Parathyroid adenoma (tissue), 2 donors: ENCODE data around the gene WDR91.

ENCODE experiments used
- H2AFZ ChIP-seq: fragments of 300-600 bp; sonication (generic); one replicate; pipeline ENCODE4 v1.7.0; 2017; ENCODE audit warnings: antibody characterized with exemption, mild to moderate bottlenecking
- H3K27ac ChIP-seq: fragments of 300-600 bp; sonication (generic); one replicate; pipeline ENCODE4 v1.7.0; 2017
- H3K27me3 ChIP-seq: fragments of 300-600 bp; sonication (generic); one replicate; pipeline ENCODE4 v1.7.0; 2017; ENCODE audit warnings: low read length; ENCODE audit not compliant: control insufficient read depth, insufficient read depth
- H3K36me3 ChIP-seq: fragments of 300-600 bp; sonication (generic); one replicate; pipeline ENCODE4 v1.7.0; 2017; ENCODE audit warnings: low read length; ENCODE audit not compliant: control insufficient read depth, insufficient read depth
- H3K4me1 ChIP-seq: fragments of 300-600 bp; sonication (generic); one replicate; pipeline ENCODE4 v1.7.0; 2017; ENCODE audit warnings: control low read depth
- H3K4me2 ChIP-seq: fragments of 300-600 bp; sonication (generic); one replicate; pipeline ENCODE4 v1.7.0; 2017; ENCODE audit warnings: low read length
- H3K4me3 ChIP-seq: fragments of 300-600 bp; sonication (generic); one replicate; pipeline ENCODE4 v1.7.0; 2017; ENCODE audit warnings: low read depth, low read length
- H3K79me2 ChIP-seq: fragments of 300-600 bp; sonication (generic); one replicate; pipeline ENCODE4 v1.7.0; 2017; ENCODE audit warnings: control low read depth
- H3K9ac ChIP-seq: fragments of 300-600 bp; sonication (generic); one replicate; pipeline ENCODE4 v1.7.0; 2017; ENCODE audit warnings: mild to moderate bottlenecking
- H3K9me3 ChIP-seq: fragments of 300-600 bp; sonication (generic); one replicate; pipeline ENCODE4 v1.7.0; 2017; ENCODE audit warnings: low read length; ENCODE audit not compliant: control insufficient read depth
- TF ChIP-seq, protein P1 (sequence below): fragments of 300-600 bp; sonication (generic); IDR thresholded peaks from one replicate; pipeline ENCODE4 v1.7.0; 2017; ENCODE audit warnings: antibody characterized with exemption, mild to moderate bottlenecking
- donor health status: primary hyperparathyroidism.

Gene WDR91

DNA sequence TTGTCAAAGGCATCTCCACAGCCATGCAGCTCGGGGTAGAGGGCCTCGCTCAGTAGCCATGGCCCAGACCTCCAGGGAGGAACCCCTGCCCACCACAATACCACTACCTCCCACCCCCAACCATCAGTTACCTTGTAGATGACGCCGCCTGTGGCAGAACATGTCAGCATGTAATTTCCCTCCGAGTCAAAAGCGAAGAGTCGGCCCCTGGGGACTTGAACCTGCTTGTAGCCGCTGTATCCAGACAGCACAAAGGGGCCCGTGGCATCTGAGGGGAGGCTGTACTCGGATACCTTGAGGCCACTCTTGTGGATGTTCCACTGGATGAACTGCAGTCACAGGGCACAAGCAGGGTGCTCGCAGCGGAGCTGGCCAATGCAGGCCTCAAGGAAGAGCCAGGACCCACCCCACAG, 24.5 kb downstream of the WDR91 start:
- H3K9me3 ChIP-seq, result no peaks in the 10 kb centered on the region
- no peak overlapping the region for H3K4me2 ChIP-seq
- TF ChIP-seq, protein P1, sequence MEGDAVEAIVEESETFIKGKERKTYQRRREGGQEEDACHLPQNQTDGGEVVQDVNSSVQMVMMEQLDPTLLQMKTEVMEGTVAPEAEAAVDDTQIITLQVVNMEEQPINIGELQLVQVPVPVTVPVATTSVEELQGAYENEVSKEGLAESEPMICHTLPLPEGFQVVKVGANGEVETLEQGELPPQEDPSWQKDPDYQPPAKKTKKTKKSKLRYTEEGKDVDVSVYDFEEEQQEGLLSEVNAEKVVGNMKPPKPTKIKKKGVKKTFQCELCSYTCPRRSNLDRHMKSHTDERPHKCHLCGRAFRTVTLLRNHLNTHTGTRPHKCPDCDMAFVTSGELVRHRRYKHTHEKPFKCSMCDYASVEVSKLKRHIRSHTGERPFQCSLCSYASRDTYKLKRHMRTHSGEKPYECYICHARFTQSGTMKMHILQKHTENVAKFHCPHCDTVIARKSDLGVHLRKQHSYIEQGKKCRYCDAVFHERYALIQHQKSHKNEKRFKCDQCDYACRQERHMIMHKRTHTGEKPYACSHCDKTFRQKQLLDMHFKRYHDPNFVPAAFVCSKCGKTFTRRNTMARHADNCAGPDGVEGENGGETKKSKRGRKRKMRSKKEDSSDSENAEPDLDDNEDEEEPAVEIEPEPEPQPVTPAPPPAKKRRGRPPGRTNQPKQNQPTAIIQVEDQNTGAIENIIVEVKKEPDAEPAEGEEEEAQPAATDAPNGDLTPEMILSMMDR, result no peak
- no peaks in the 10 kb centered on the region for H3K4me1 ChIP-seq
- H3K36me3 ChIP-seq, result no peaks in the 10 kb centered on the region
- no peaks in the 10 kb centered on the region for H3K27me3 ChIP-seq
- no peak overlapping the region for H3K9ac ChIP-seq
- no peak overlapping the region for H2AFZ ChIP-seq
- H3K27ac ChIP-seq, result no peak overlapping the region
- no peaks in the 10 kb centered on the region for H3K79me2 ChIP-seq
- no peak overlapping the region for H3K4me3 ChIP-seq

DNA sequence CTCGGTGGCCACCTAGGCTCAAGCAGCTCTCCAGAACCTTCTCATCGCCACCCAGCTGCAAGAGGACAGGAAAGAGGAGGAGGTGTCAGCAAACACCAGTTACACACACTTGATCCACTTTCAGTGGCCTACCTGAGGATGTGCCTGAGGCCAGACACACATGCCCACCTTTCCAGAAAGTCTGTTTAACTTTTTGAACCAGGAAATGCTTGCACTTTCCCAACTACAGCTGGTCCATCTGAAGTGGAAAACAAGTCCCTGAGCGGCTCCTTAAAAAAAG, 25.1 kb downstream of the WDR91 start:
- no peaks in the 10 kb centered on the region for H3K4me1 ChIP-seq
- TF ChIP-seq, protein P1, result no peak
- H2AFZ ChIP-seq, result no peak overlapping the region
- H3K9ac ChIP-seq, result no peak overlapping the region
- H3K4me2 ChIP-seq, result no peak overlapping the region
- H3K79me2 ChIP-seq, result no peaks in the 10 kb centered on the region
- no peaks in the 10 kb centered on the region for H3K9me3 ChIP-seq
- H3K27me3 ChIP-seq, result no peaks in the 10 kb centered on the region
- no peak overlapping the region for H3K4me3 ChIP-seq
- no peak overlapping the region for H3K27ac ChIP-seq
- H3K36me3 ChIP-seq, result no peaks in the 10 kb centered on the region

DNA sequence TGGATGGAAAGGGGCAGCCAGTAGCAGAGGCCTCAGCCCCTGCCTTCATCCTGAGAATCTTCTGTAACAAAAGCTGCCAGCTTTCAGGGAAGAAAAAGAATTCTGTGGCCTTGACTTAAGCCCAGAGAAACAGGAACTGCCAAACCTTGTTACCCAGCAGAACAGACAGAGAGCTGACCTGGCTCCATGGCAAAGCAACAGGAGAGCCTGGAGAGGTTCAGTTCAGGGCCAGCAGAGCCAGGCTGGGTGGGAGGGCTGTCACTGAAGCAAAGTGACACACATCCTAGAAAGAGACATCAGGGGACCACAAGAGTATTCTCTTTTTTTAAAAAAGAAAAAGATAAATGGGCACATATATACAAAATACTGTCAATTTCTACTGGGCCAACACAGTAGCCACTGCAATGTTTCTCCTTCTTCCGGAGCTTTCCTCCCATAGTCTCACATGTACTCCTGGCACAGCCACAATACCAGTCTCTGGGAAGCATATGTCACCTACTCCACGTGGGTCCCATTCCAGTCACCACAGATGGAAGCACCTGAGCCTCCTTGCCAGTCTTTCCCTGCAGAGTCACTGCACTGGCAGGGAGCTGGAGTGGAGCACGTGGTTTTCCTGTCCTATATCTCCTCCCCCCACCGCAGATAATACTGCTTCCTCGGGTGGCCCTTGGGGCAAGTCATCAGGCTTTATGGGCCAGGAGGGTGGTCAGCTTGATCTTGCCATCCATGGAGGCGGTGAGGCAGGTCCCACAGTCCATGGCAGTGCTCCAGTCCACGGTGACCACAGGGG, 25.7 kb downstream of the WDR91 start:
- no peaks in the 10 kb centered on the region for H3K79me2 ChIP-seq
- H2AFZ ChIP-seq, result no peak overlapping the region
- no peak overlapping the region for H3K27ac ChIP-seq
- TF ChIP-seq, protein P1, result no peak
- no peaks in the 10 kb centered on the region for H3K36me3 ChIP-seq
- no peaks in the 10 kb centered on the region for H3K4me1 ChIP-seq
- H3K4me2 ChIP-seq, result no peak overlapping the region
- no peaks in the 10 kb centered on the region for H3K27me3 ChIP-seq
- H3K9me3 ChIP-seq, result no peaks in the 10 kb centered on the region
- no peak overlapping the region for H3K4me3 ChIP-seq
- H3K9ac ChIP-seq, result no peak overlapping the region

DNA sequence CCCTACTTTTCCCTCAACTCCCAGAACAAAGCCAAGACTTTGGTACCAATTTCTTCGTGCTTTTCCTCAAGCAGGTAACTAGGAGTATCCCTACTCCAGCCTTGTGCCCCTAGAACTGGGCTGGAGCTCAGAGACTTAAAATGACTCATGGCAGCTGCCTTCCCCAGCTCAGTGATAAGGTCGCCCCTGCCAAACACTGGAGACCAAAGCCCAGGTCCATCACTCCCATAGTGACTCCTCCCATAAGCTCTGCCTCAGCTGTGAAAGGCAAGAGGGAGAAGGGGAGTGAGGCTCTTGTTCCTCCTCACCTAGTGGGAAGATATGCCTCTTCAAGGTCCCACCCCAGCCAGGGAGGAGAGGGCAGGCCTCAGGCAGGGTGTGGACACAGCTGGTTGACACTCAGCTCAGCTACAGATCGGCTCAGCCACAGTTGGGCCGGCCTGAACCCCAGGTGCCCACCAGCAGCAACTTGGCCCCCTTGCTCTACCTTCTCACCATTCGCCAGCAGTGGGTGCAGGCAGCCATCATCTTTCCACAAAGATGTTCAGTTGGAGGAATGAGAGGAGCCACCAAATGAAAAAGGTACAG, 27.0 kb downstream of the WDR91 start:
- Histone ChIP-seq H3K9me3 (no peaks in the 10 kb centered on the region), H3K27ac (no peak overlapping the region), H3K36me3 (no peaks in the 10 kb centered on the region)

More for the DNA sequence above, 27.0 kb downstream of the WDR91 start:
- H3K4me3 ChIP-seq, result no peak overlapping the region
- H3K9ac ChIP-seq, result no peak overlapping the region
- H3K4me2 ChIP-seq, result no peak overlapping the region
- no peak overlapping the region for H2AFZ ChIP-seq
- no peaks in the 10 kb centered on the region for H3K27me3 ChIP-seq
- TF ChIP-seq, protein P1, result no peak
- H3K79me2 ChIP-seq, result no peaks in the 10 kb centered on the region
- H3K4me1 ChIP-seq, result no peaks in the 10 kb centered on the region
